ENCODE data around the gene HORMAD2.

HORMAD2 gene, protein sequence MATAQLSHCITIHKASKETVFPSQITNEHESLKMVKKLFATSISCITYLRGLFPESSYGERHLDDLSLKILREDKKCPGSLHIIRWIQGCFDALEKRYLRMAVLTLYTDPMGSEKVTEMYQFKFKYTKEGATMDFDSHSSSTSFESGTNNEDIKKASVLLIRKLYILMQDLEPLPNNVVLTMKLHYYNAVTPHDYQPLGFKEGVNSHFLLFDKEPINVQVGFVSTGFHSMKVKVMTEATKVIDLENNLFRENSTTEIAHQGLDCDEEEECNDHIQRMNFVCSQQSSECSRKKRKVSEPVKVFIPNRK

DNA sequence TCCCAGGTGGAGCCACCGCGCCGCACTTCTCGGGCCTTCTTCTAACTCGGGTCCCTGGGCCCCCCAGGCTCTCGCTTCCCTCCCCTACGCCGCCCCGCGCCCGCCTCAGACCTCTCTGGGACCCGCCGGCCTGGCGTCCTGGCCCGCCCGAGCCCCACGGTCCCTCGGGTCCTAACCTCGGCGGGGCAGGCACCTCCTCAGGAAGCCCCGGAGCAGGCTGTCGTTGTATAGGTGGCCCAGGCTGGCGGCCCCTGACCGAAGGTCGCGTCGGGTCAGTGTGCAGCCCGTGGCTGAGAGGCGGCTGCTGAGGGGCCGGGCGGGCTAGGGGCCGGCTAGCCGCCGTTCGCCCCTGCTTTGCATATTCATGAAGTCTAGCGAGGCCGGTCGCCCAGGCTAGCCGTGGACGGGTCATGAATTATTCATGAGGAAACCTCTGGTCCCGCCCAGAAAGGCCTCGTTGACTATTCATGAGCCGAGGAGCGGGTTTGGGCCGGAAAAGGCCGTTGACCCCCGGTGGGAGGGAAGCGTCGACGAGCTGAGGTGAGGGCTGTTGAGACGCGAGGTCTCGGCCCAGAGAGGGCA, at the start of gene HORMAD2:
TSS of gene HORMAD2 (plus strand) at position 513 of the 582 bp plus-strand sequence. CDS start 13,489 bp downstream, outside the sequence.
- DNase-seq (ENCODE audit: low spot score): peak; percentile 71

DNA sequence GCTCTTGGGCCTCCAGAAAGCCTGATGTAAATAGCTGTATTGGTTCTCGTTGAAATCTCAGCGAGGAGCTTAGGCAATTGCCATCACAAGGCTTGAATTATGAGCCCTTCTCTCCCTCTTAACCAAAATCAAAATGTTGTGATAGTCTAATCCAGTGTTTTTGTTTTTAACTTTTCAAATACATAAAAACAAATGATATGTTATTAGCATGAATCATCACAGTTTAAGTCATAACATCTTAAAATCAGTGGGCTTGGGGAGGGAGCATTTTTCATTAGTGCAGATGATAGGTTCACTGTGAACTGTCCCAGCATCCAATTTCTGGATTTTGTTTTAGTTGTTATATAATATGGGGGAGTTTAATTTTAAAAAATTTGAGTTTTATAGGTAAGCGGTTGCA, 48.9 kb upstream of the HORMAD2 start:
- DNase-seq (ENCODE audit: low spot score): no peak

DNA sequence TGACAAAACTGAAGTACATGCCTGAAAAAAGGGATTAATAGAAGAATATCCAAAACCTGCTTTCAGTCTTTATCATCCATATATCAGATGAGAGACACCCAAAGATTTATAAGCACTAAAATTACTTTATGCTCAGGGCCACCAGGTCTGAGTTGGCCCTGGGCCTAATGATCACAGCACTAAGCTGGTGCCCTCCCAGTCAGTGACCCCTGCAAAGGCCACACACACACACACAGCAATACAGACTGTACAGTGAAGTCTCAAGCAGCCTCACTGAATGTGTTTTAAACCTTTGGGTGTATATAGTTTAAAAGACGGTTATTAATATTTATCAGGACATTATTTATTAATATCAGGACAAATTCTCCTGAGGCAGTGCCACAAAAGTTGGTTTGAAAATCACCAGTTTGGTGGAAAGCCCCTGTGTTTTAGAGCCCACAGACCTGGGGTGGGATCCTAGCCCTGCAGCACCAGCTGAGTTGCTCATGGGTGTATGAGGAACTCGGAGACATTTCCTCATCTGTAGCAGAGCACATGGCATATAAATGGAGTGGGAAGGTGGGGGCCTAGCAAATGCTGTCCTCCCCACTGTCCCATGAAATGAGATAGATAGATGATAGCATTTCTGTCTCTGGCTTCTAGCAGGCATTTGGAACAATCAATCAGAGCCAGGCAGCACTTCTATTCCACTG, 48.4 kb upstream of the HORMAD2 start:
- DNase-seq (ENCODE audit: low spot score): no peak

DNA sequence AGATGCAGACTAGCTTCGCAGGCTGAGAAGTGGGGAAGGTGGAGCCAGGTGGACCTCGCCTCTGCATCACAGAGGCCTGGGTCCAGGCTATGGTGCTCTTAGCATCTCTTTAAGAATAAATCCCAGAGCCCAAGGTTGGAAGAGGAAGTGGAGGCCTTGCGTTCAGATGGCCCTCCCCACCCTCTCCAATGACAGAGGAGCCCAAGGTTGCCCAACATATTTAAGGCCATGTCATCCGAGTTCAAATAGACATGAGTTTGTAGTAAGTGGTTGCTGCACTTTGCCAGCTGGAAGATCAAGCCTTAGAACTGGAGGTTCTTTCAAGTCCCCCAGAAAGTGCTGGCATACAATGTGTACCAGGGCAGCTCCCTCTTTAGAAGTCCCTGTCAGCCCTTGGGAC, 47.1 kb upstream of the HORMAD2 start:
- no peak for DNase-seq (ENCODE audit: low spot score)

DNA sequence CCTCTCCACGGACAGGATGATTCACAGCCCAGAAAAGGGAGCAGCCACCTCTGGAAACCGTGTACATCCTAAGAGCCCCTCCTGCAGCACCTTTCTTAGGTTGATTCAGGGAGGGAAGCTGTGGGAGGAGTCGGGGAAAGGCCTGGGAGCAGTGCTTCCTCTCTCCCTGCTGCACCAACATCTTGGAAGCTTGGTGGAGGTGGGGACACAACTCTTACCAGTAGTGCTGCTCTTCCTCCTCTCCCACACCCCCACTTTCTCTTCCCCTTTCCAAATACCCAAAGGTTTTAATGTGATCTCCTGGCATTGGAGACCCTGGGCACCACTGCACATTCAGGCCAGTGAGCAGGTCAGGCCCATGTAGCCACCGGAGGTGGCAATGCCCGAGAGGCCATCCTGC, 46.4 kb upstream of the HORMAD2 start:
- DNase-seq (ENCODE audit: low spot score): no peak

DNA sequence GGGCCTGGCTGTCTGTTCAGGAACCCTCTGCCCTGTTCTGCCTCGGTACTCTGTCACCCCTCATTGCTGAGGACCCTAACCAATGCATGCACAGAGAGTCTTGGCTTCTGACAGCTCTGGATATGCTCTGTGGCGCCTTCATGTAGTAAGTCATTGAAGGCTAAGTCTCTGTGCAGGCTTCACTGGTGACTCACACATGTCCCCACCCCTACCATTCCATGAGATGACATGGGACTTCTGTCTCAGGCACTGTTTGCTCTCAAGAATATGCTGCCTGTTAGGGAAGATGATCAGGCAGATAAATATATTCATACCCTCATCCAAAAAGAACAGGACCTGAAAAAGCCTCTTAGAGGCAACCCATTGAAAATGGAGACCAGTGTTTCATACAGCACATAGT, 43.6 kb upstream of the HORMAD2 start:
- DNase-seq (ENCODE audit: low spot score): peak; percentile 72

DNA sequence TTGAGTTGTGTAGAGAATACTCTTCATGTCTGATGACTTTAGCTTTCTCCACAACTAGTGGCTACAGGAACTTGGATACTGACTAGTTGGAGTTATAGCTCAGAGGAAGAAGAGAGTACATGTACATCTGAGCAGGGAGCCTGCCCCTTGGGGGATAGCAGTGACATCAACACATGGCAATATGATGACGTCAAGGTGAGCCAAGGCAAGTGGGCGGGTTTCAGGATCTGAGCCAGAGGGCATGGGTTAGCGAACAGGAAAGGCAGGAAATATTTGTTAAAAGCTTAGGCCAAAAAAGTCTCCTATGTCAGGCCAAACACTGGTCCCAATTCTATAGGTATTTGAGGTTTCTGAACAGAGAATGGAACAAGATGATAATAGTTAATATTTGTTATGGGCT, 42.0 kb upstream of the HORMAD2 start:
- peak; percentile 82 for DNase-seq (ENCODE audit: low spot score)

DNA sequence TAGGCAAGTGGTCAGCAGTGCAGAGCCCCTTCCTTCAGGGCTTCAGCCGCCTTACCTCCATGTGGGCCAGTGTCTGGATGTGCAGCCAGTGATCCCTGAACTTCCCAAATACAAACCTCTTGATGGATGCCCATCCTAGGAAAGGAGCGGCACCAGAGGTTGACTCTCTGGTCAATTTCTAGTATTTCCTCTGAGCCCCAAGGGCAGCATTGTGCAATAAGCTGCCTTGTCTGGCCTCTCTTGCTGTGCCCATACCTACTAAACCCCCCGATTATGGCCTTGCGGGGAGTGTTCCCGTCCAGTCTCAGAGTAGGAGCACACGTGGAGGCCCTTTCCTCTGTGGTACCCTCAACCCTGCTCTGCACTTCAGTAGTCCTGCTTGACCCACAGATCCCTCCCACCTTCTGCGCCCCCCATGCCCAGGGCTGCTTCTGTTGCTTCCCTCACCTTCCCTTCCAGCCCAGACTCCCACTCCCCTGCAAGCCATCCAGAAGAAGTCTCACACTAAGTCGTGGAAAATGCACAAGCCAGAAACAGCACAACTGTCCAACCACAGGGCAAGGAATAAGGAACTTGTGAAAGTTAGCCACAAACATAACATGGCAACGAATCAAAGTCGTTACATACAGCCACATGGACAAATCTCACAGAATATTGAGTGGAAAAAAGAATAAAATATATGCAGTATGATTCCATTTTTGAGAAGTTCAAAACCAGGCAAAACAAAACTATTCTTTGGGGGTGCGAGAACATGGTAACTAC, 39.6 kb upstream of the HORMAD2 start:
- no peak for DNase-seq (ENCODE audit: low spot score)

DNA sequence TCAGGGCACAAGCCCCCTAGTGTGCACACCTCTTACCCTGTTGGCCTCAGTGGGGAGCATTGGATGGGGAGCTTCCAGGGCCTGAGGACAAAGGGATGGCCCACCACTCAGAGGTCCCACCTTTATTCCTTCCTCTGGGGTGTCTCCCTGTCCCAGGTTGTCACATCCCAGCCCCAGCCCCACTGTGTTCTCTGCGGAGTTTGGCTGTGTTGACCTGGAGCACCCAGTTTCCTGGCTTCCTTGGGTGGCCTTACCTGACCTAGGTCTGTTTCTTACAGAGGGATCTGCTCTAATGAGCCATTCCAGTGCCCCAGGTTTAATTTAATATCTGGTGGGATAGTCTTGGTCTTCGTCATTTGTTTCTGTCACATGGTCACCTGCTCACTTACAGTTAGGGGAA, 38.8 kb upstream of the HORMAD2 start:
- DNase-seq (ENCODE audit: low spot score): no peak

DNA sequence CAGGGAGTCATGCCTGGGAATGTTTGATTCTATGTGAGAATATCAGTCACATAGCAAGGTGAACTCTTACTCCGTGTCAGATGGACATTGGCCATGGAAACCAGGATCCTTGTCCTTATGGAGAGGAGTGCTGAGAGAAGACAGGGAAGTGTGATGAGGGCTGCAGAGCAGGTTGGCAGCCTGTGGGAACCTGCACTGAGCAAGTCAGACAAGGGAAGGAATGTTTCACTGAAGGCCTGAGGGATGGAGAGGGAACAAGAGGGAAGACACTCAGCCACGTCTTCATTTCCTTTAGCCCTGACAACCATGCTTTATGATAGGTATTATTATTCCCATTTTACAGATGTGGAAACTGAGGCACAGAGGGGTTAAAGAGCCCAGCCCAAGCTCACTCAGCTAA, 38.4 kb upstream of the HORMAD2 start:
- DNase-seq (ENCODE audit: low spot score): no peak

DNA sequence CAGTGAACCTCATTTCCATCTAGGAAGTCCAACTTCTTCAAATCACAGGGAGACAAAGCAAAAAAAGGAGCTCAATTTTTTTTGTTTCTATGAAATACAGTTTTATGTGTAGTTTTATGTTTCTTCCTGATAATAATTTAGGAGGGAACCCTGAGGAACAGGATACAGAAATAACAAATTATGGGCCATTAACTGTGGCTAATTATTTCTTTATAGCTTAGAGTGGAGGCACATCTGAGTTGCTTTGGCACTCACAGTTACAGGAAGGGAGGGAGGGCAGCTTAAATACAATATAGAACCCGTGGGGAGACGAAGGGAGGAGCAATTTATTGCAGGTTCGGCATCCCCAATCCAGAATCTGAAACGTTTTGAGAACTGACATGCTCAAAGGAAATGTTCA, 37.1 kb upstream of the HORMAD2 start:
- no peak for DNase-seq (ENCODE audit: low spot score)

DNA sequence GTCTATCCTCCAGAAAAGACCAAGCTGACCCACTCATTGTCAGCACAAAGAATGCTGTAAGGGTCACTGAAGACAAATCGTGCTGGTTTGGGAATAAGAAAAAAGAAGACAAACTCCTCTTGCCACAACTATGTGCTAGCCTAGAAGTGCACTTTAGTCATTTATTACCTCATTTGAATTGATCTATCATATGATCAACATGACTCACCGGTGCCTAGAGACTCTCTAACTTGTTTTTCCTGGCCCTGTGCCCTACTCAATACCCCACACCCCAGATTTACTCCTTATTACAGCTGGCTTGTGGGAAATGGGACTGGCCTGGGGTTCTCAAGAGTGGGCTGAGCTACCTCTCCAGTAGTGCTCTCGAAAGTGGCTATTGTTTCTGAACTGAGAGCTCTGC, 35.9 kb upstream of the HORMAD2 start:
- peak; percentile 94 for DNase-seq (ENCODE audit: low spot score)

DNA sequence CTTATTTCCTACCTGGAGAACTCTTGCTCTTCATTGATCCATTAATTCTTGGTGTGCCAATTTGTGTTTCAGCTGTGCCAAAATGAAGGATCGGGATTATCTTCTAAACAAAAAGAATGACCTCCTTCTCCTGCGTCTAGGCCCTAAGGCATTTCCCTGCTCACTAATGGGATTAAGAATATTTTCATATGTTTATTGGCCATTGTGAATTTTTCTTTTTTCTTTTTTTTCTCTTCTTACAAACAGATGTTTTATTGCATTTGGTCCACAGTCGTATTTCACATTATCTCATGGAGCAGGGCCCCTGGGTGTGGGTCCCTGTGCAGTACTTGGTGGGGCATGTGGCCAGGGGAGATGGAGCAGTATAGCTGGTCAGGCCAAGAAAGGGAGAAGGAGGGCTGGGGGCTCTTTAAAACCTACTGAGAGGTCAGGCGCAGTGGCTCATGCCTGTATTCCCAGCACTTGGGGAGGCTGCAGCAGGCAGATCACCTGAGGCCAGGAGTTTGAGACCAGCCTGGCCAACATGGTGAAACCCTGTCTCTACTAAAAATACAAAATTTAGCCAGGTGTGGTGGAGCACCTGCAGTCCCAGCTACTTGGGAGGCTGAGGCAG, 35.3 kb upstream of the HORMAD2 start:
- no peak for DNase-seq (ENCODE audit: low spot score)

DNA sequence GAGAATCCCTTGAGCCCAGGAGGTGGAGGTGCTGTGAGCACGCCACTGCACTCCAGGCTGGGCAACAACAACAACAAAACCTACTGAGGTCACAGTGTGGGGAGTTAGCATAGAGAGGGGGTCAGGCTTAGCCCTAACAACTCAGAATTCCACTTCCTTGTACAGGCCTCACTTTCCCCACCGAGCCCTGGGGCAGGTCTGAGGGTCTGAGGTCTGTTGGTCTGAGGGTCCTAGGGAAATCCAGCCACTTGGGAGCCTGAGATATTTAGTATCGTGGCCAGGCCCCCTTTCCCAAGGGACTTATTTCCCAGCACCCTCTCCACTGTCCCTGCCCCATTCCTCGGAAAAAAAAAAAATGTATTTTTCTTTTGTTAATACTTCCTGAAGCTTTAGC, 34.8 kb upstream of the HORMAD2 start:
- DNase-seq (ENCODE audit: low spot score): no peak

DNA sequence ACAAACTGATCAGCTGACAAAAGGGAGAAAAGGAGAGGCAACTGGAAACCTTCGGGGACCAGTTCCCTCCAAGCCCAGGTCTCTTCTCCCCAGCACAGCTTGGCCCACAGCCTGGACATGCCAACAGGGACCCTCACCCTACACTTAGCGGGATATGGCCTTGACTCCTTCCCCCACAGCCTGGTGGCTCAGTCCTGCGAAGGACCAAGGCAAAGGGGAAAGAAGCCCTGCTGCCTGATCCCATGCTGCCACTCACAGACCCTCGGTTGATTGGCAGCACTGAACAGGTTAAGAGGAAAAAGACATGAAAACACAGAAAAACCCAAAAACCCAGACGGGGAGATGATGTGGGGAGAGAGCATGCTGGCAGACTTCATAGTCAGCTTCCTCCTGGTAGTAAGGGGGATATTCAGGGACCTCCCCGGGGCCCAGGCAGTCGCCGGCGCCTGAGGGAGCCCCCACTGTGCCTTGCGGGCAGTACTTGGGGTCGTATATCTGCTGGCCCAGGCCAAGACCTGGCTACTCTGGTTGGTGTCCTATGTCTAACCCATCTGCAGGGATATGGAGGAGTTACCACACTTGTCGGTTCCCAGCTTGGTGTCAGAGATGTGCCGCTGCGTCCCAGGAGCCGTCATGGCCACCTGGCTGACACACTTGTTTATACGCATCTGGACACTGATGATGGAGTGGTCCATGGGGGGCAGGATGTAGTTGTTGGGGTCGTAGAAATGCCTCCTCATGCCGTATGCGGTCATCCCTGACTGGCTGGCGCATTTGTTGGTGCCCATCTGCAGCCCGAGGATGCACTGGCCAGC, 34.2 kb upstream of the HORMAD2 start:
- DNase-seq (ENCODE audit: low spot score): no peak

DNA sequence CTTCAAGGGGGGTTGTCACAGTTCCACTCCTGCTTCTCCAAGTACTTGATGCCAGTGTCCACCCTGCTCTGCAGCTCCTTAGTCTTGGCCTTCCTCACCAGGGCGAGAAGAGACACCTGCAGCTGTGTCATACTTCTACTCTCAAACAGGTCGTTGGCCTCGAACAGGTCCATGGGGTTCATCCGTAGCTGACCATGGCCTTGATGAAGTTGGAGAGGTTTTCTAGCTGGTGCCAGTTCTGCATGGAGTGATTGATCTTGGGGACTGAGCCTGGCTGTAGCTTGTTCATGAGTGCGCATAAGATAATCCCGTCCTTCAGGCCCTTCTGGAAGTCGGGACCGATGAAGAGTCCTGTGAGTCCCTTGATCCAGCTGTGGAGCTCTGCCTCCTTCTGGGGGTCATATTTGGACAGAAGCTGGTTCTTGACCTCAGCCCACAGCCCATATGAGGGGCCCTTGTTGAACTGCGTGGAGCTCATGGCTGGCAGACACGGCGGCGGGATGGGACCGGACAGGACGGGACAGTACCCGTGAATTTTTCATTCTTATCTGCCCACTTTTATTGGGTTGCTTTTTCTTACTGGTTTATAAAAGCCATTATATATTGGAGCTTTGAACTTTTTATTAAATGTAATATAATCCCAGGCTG, 33.4 kb upstream of the HORMAD2 start:
- DNase-seq (ENCODE audit: low spot score): no peak

DNA sequence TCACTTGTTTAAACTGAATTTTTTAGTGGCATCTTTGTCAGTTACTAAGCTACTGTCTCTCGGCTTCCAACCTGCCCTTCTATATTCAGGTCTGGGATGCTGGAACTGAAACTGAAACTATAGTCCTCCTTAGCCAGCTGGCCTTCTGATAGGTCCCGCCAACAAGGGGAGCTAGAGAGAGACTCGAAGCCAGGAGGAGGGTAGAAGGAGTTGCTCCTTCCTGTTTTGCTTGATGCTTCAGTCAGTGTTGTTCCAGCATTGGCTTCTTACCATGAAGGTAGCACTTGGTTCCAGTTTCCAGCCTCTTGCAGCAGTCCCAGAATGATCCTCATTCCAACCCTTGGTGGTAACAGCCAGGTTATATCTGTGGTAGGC, 32.9 kb upstream of the HORMAD2 start:
- DNase-seq (ENCODE audit: low spot score): peak; percentile 22

DNA sequence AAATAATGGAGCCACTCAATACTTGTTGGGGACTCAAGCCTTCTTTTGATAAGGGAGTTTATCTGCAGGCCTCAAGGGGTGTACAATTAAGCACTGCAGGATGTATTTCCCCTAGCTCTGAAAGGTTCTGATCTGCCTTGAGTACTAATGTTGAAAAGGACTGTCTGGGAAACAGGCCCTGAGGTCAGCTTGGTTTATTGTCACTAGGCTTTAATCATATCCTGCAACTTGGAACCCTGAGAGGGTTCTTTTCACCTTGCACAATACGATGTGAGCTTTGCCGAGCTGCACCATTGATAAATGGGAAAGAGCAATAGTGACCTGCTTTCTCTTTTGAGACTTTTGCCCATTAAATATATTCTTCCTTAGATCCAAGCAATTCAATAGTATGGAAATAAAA, 31.6 kb upstream of the HORMAD2 start:
- no peak for DNase-seq (ENCODE audit: low spot score)

DNA sequence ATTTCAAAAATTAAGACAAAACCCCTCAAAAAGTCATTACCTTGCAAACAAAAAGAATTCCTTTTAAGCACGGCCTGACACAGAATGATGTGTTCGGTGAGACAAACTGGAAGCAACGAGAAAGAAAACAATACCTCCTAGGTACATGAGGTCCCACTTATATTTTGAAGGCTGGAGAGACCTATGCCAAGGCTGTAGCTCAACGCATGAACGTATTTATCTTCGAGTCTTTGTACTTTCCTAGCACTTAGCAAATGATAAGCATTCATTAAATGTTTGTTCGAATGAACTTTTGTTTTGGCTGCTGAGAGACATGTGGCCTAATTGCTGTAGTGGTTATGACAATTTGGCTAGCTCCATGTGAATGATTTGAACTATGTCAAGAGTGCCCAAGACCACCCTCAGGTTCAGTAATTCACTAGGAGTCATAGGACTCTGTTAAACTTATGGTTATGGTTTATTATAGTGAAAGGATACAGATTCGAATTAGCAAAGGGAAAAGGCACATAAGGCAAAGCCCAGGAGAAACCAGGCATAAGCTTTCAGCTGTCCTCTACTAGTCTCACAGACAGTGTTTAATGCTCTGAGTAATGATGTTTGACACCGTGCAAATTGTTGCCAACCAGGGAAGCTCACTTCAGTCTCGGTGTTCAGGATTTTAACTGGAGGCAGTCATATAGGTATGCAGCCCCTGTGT, 26.0 kb upstream of the HORMAD2 start:
- DNase-seq (ENCODE audit: low spot score): no peak

DNA sequence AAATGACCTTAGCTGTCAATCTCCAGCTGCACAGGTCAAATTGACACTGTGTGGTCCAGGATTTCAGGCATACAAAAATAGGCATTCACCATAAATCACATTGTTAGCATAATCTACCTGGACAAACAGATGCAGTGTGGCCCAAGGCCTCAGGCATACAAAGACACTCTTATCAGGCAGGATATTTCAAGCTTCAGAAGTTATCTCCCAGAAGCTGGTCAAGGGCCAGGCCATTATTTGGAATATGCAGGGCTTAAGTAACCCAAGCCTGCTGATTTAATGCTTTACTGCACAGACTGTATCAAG, 25.5 kb upstream of the HORMAD2 start:
- no peak for DNase-seq (ENCODE audit: low spot score)

DNA sequence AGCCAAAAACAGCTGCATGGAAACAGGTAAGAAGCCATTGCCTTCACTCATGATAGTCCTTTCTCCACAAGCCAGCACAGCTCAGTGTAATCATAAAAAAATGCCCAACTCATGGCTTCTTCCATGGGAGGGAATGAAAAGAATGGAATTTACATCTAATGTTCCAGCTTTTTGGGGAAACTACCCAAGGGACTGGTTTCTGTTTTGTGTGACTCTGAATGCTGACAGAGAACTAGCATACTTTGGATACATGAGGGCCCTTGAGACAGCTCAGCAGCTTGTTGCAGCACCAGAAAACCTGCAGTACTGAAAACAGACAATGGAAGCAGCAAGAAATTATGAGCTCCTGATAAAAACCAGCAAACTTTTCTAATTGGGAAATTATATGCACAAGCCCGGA, 24.2 kb upstream of the HORMAD2 start:
- no peak for DNase-seq (ENCODE audit: low spot score)

Data from kidney tubule cell (primary cell).